Body of pancreas (tissue), 4 donors: ENCODE measurements around the gene ARID1B. TPM values are rescaled to one million over a fixed set of nuclear protein-coding genes. Genes with fewer than 3 reads are reported as not detected.

Experiments used
- ATAC-seq: fragments of 150-250 bp; one replicate; pipeline ENCODE4 v1.9.1; 2016
- DNase-seq, 4 donors: peaks; one replicate each; pipeline ENCODE4 v3.0.0-alpha.2; 2019
- H3K27ac ChIP-seq, 4 donors: fragments of 200-600 bp; sonication (generic); 1 replicate in 3 of 4; 2 replicates in 1 of 4; pipeline versions ENCODE4 v1.5.1 to v1.6.1; 2016 to 2019; ENCODE audit warnings: mild to moderate bottlenecking in 1 of 4, mixed read lengths in 1 of 4, moderate library complexity in 1 of 4
- H3K27me3 ChIP-seq, 2 donors: fragments of 200-600 bp; sonication (generic); one replicate each; pipeline ENCODE4 v1.6.0; 2016; ENCODE audit warnings: mild to moderate bottlenecking in 1 of 2
- H3K36me3 ChIP-seq, 2 donors: fragments of 200-600 bp; sonication (generic); replicated peaks in 1 of 2; 2 replicates each; pipeline ENCODE4 v1.5.1; 2016; ENCODE audit warnings: low read depth in 2 of 2; ENCODE audit not compliant: insufficient read depth in 1 of 2
- H3K4me1 ChIP-seq: fragments of 200-600 bp; sonication (generic); one replicate; pipeline ENCODE4 v1.6.0; 2016
- H3K4me3 ChIP-seq, 2 donors: fragments of 200-600 bp; sonication (generic); 1 replicate in 1 of 2; 2 replicates in 1 of 2; pipeline ENCODE4 v1.5.1; 2016 to 2019
- H3K9me3 ChIP-seq, 3 donors: fragments of 200-600 bp; sonication (generic); 1 replicate in 2 of 3; 2 replicates in 1 of 3; pipeline ENCODE4 v1.5.1; 2016
- CTCF ChIP-seq, 7 experiments: fragments of 450-650 bp in 4 of 7; fragments of 200-600 bp in 3 of 7; sonication (generic) in 3 of 7; IDR thresholded peaks; one replicate each; pipeline ENCODE4 v1.5.1; 2016 to 2019; ENCODE audit warnings: antibody characterized with exemption in 7 of 7
- POLR2A ChIP-seq, 3 donors: fragments of 450-650 bp; IDR thresholded peaks; one replicate each; pipeline ENCODE4 v1.6.1; 2016; ENCODE audit warnings: antibody characterized with exemption in 3 of 3, mild to moderate bottlenecking in 2 of 3
- WGBS, 2 donors: methylation state at CpG; one replicate each; pipeline ENCODE4 v1.1.5; 2017; 5-methylcytosine and 5-hydroxymethylcytosine counted together
- intact Hi-C: fragments of 100-400 bp; cut with DNase I; formaldehyde crosslinking; loops from one replicate; pipeline ENCODE4 v1.15.1; 2023
- total RNA-seq, 2 donors: library from RNA; depleted of rRNA; stranded (reverse); fragments of >200 nt; gene quantifications; one replicate each; pipeline ENCODE4 v1.1.0, GENCODE V29; 2016

Gene ARID1B
- total RNA-seq, 2 donors from 2014 or later = 71.5 to 85.1 TPM

GRCh38 chr6:156881687-156882629, 104.8 kb downstream of the ARID1B start:
- Histone ChIP-seq H3K27ac (no peak overlapping the region), H3K4me1 (peaks cover 55% of the 10 kb centered on the region), H3K36me3 (no peaks in the 10 kb centered on the region), H3K9me3 (no peaks in the 10 kb centered on the region), H3K27me3 (no peaks in the 10 kb centered on the region), H3K4me3 (no peak overlapping the region)
- intact Hi-C loops = no loop called here
- DNase-seq (no peak), ATAC-seq (no peak)
- TF ChIP-seq CTCF (IDR thresholded peaks at IDR 0.05) (no peak), POLR2A (IDR thresholded peaks at IDR 0.05) (no peak)
- 79 to 84% methylated on average over 10 of the region's 10 CpGs for WGBS, 2 donors

- H3K27ac ChIP-seq = peak overlapping the region; percentile 33 to 78 (median 74)
- ATAC-seq = peak; percentile 69
- WGBS, 2 donors = 18 to 29% methylated on average over 14 of the region's 14 CpGs
- no peaks in the 10 kb centered on the region for H3K9me3 ChIP-seq
- no peaks in the 10 kb centered on the region for H3K36me3 ChIP-seq
- TF ChIP-seq CTCF (IDR thresholded peaks at IDR 0.05) (no peak), POLR2A (IDR thresholded peaks at IDR 0.05) (no peak)
- H3K27me3 ChIP-seq = no peaks in the 10 kb centered on the region
- no peak overlapping the region for H3K4me3 ChIP-seq
- intact Hi-C loops = no loop called here
- DNase-seq = peak; percentile 45 to 70 (median 62)
- H3K4me1 ChIP-seq = peaks cover 46% of the 10 kb centered on the region
Measured at GRCh38 chr6:156883497-156884252, 106.5 kb downstream of the ARID1B start.

- TF ChIP-seq POLR2A (IDR thresholded peaks at IDR 0.05) = no peak
- no peak for TF ChIP-seq CTCF (IDR thresholded peaks at IDR 0.05)
- Histone ChIP-seq H3K4me1 (peaks cover 46% of the 10 kb centered on the region), H3K27ac (peak overlapping the region in 2 of 4 donors; percentile 78), H3K27me3 (no peaks in the 10 kb centered on the region), H3K36me3 (no peaks in the 10 kb centered on the region), H3K4me3 (no peak overlapping the region), H3K9me3 (no peaks in the 10 kb centered on the region)
- intact Hi-C loops = no loop called here
- DNase-seq (no peak), ATAC-seq (no peak)
- 61 to 77% methylated on average over 4 of the region's 4 CpGs for WGBS, 2 donors
Measured at GRCh38 chr6:156884306-156884705, 107.1 kb downstream of the ARID1B start.

GRCh38 chr6:156885562-156885961, 108.4 kb downstream of the ARID1B start:
- WGBS, 2 donors = 56 to 61% methylated on average over 2 of the region's 2 CpGs
- intact Hi-C loops = no loop called here
- Histone ChIP-seq H3K9me3 (no peaks in the 10 kb centered on the region), H3K36me3 (no peaks in the 10 kb centered on the region), H3K4me1 (peaks cover 48% of the 10 kb centered on the region), H3K27ac (peak overlapping the region in 3 of 4 donors; percentile 50 to 78 (median 70)), H3K4me3 (no peak overlapping the region), H3K27me3 (no peaks in the 10 kb centered on the region)
- TF ChIP-seq CTCF (IDR thresholded peaks at IDR 0.05) (no peak), POLR2A (IDR thresholded peaks at IDR 0.05) (no peak)
- no peak for DNase-seq
- no peak for ATAC-seq
